Fibroblast of villous mesenchyme (primary cell): ENCODE results near the gene ZNF783. TPM values are rescaled to one million over a fixed set of nuclear protein-coding genes. Genes with fewer than 3 reads are reported as not detected.
"Not testable (repeated sequence)": the region's sequence is repeated elsewhere in the genome, so short reads cannot be mapped to it uniquely, and the experiment has no call there.

ENCODE experiments used
- DNase-seq: peaks from one replicate; pipeline ENCODE4 v3.0.0-alpha.2; 2010; ENCODE audit warnings: low read depth
- H3K4me3 ChIP-seq: 2 replicates; pipeline ENCODE4 v1.5.1; 2011; ENCODE audit warnings: low read depth, mild to moderate bottlenecking, low read length
- total RNA-seq: library from RNA; depleted of rRNA; stranded (reverse); fragments of >200 nt; gene quantifications from 2 replicates; pipeline ENCODE4 v1.2.3, GENCODE V29; 2012
- TF ChIP-seq, protein P1 (sequence below): IDR thresholded peaks from 2 replicates; pipeline ENCODE4 v1.5.1; 2012; ENCODE audit warnings: low read depth, mild to moderate bottlenecking, low read length; ENCODE audit not compliant: insufficient read depth

Gene ZNF783
- total RNA-seq, 1 donor: 8.6 TPM

DNA sequence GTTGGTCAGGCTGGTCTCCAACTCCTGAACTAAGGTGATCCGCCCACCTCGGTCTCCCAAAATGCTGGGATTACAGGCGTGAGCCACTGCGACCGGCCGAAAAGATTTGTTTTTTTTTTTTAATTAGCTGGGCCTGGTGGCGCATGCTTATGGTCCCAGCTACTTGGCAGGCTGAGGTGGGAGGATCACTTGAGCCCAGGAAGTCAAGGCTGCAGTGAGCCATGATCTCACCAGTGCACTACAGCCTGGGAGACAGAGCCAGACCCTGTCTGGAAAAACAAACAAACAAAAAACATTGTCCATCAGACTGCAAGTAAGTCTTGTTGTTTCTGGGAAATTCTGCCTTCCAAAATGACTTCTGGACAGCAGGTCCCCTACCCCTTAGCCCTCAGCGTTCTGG is 38.8 kb upstream of the ZNF783 start:
- no peak overlapping the region for H3K4me3 ChIP-seq
- no peak for DNase-seq
- TF ChIP-seq, protein P1, sequence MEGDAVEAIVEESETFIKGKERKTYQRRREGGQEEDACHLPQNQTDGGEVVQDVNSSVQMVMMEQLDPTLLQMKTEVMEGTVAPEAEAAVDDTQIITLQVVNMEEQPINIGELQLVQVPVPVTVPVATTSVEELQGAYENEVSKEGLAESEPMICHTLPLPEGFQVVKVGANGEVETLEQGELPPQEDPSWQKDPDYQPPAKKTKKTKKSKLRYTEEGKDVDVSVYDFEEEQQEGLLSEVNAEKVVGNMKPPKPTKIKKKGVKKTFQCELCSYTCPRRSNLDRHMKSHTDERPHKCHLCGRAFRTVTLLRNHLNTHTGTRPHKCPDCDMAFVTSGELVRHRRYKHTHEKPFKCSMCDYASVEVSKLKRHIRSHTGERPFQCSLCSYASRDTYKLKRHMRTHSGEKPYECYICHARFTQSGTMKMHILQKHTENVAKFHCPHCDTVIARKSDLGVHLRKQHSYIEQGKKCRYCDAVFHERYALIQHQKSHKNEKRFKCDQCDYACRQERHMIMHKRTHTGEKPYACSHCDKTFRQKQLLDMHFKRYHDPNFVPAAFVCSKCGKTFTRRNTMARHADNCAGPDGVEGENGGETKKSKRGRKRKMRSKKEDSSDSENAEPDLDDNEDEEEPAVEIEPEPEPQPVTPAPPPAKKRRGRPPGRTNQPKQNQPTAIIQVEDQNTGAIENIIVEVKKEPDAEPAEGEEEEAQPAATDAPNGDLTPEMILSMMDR: no peak

DNA sequence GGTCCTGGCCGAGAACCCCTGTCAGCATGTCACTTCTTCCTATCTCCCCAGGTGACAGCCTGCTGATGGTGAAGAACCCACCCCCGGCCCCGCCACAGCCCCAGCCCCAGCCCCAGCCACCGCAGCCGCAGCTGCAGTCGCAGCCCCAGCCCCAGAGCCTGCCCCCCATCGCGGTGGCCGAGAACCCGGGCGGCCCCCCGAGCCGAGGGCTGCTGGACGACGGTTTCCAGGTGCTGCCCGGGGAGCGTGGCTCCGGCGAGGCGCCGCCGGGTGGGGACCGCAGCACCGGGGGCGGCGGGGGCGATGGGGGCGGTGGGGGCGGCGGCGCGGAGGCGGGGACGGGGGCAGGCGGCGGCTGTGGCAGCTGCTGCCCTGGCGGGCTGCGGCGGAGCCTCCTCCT is 38.2 kb upstream of the ZNF783 start:
- DNase-seq: no peak
- H3K4me3 ChIP-seq: no peak overlapping the region
- TF ChIP-seq, protein P1: no peak

DNA sequence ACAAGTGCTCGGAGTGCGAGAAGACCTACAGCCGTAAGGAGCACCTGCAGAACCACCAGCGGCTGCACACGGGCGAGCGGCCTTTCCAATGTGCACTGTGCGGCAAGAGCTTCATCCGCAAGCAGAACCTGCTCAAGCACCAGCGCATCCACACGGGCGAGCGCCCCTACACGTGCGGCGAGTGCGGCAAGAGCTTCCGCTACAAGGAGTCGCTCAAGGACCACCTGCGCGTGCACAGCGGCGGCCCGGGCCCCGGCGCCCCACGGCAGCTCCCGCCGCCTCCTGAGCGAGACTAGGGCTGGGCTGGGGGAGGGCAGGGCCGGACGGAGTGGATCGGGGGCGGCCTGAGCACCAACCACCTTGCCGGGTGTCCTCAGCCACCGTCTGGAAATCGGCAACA is 37.6 kb upstream of the ZNF783 start:
- DNase-seq: no peak
- no peak overlapping the region for H3K4me3 ChIP-seq
- TF ChIP-seq, protein P1: no peak

DNA sequence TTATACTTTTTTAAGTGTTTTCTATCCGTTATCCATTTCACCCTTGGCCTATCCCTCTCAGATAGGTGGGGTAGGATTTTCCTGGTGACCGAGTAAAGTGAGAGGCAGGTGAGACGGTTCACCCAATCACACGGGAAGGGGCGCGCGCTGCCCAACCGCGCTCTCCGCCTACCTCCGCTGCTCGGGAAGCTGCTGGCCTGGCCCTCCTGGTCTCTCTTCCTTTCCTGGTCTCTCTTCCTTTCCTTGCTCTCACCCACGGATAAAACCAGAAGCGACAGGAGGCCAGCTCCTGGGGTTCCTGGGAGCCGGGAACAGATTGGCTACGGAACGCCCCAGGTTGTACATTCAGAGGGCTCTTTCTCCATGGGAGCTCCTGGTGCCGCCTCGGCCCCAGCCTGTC is 36.9 kb upstream of the ZNF783 start:
- no peak for DNase-seq
- TF ChIP-seq, protein P1: no peak
- no peak overlapping the region for H3K4me3 ChIP-seq

DNA sequence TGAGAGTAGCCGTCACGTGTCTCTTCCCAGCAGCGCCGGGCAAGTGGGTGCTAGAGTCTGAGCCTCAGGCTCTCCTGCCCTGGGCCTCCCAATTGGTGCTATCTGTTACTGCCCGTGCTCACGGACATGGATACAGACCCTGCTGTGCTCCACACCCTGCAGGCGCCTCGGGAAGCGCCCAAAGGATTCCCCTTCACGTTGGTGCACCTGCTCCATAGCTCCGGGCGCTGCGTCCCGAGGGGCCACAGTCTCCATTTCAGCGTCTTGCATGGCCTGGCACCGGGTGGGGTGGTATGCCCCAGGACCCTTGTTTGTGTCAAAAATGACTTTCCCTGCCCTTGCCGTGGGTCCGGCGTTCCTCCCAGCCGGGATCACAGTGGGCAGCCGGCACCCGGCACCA is 36.3 kb upstream of the ZNF783 start:
- H3K4me3 ChIP-seq: no peak overlapping the region
- TF ChIP-seq, protein P1: no peak
- no peak for DNase-seq

DNA sequence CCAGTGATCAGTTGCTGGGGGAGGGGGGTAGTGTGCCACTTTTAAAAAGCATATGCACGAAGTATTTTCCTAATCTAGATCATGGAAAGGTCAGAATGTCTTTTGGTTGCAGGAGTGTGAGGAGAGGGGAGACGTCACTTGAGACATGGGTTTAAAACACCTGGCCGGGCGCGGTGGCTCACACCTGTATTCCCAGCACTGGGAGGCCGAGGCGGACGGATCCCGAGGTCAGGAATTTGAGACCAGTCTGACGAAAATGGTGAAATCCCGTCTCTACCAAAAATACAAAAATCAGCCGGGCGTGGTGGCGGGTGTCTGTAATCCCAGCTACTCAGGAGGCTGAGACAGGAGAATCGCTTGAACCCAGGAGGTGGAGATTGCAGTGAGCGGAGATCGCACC is 35.6 kb upstream of the ZNF783 start:
- not testable (repeated sequence) for DNase-seq, H3K4me3 ChIP-seq

DNA sequence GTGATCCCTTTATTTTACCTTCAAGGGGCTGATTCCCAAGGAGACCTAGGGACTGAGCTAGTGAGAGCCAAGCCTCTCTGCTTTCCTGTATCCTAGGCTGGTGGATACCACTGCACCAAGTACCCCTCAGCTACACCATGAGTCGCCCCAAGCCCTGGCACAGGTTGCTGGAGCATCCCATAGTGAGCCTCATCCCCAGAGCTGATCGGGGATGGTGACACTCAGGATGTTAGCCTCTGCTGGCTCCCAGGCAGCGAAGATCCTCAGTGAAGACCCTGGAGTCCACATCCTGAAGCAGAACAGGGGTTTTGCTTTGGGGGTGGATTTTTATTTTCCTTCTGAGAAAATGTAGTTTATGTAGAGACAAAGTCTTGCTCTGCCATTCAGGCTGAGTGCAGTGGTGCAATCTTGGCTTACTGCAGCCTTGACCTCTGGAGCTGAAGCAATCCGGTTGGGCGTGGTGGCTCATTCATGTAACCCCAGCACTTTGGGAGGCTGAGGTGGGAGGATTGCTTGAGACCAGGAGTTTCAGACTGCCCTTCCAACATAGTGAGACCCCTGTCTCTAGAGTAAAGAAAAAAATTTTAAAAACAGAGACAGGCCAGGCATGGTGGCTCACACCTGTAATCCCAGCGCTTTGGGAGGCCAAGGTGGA is 35.0 kb upstream of the ZNF783 start:
- TF ChIP-seq, protein P1: no peak
- H3K4me3 ChIP-seq: no peak overlapping the region
- DNase-seq: no peak
